K562 (cell line): ENCODE data around the gene KIAA0825. TPM values are rescaled to one million over a fixed set of nuclear protein-coding genes. Genes with fewer than 3 reads are reported as not detected.

Experiments
- ATAC-seq: fragments of 200-7000 bp; cut with Tn5 transposase; 3 replicates; pipeline ENCODE4 v1.9.1; 2020; ENCODE audit warnings: moderate library complexity
- BruUV-seq: library from RNA; stranded (reverse); fragments of 400-500 nt; replicated peaks from 2 replicates; lab custom pipeline; 2021; lab: Mats Ljungman, UMichigan
- CTCF ChIA-PET: fragments of 300-600 bp; formaldehyde crosslinking; extraction: SDS; loops from one replicate; lab custom pipeline; 2021; ENCODE audit warnings: low intra/inter-chr PET ratio; lab: Yijun Ruan, JAX
- POLR2A ChIA-PET: fragments of 300-600, 350-650 bp; sonication (Branson Sonifier 250); formaldehyde crosslinking; extraction: SDS; loops from one replicate; lab custom pipeline; 2021; ENCODE audit warnings: antibody characterized with exemption, inconsistent platforms; lab: Yijun Ruan, JAX
- DNase-seq, 4 experiments: peaks; one replicate each; pipeline versions ENCODE4 v3.0.0 to v3.0.0-alpha.2; 2011 to 2018; ENCODE audit warnings: low spot score in 3 of 4, mixed read lengths in 3 of 4; ENCODE audit errors: extremely low read depth in 1 of 4
- FAIRE-seq: peaks from 2 replicates; lab custom pipeline; 2011; peaks lifted over from hg19 to GRCh38; lab: Jason Lieb, UNC
- H2AFZ ChIP-seq: 2 replicates; pipeline ENCODE4 v1.6.0; 2011; ENCODE audit warnings: low read depth, low read length, control low read depth, inconsistent platforms
- H3K27ac ChIP-seq: fragments of 200-600 bp; 3 replicates; pipeline ENCODE4 v1.8.0; 2011; ENCODE audit warnings: low read depth, mild to moderate bottlenecking, control low read depth, inconsistent platforms, low read length, moderate library complexity, mixed read lengths; ENCODE audit errors: extremely low read depth
- H3K27me3 ChIP-seq, 2 experiments: fragments of 300-600 bp in 1 of 2; 2 replicates in 1 of 2; 3 replicates in 1 of 2; pipeline versions ENCODE4 v1.6.0 to v1.8.0; 2011; ENCODE audit warnings: inconsistent platforms in 2 of 2, low read length in 2 of 2, mild to moderate bottlenecking in 1 of 2, mixed read lengths in 1 of 2, moderate library complexity in 1 of 2; ENCODE audit not compliant: control insufficient read depth in 2 of 2, insufficient read depth in 2 of 2
- H3K36me3 ChIP-seq: fragments of 300-600 bp; 3 replicates; pipeline ENCODE4 v1.8.0; 2011; ENCODE audit warnings: mild to moderate bottlenecking, low read length, inconsistent platforms; ENCODE audit not compliant: control insufficient read depth, insufficient read depth
- H3K4me1 ChIP-seq, 2 experiments: fragments of 200-600 bp in 1 of 2; replicated peaks in 1 of 2; 2 replicates in 1 of 2; 3 replicates in 1 of 2; pipeline versions ENCODE4 v1.5.1 to v1.8.0; 2011; ENCODE audit warnings: inconsistent platforms in 2 of 2, low read length in 2 of 2, mild to moderate bottlenecking in 1 of 2, mixed read lengths in 1 of 2, moderate library complexity in 1 of 2; ENCODE audit not compliant: control insufficient read depth in 2 of 2, insufficient read depth in 2 of 2
- H3K4me2 ChIP-seq: 2 replicates; pipeline ENCODE4 v1.6.1; 2011; ENCODE audit warnings: low read length, control low read depth, inconsistent platforms, mixed read lengths; ENCODE audit not compliant: insufficient read depth
- H3K4me3 ChIP-seq: fragments of 200-600 bp; sonication (generic), shearing (Covaris generic); 2 replicates; pipeline ENCODE4 v1.5.1; 2016; ENCODE audit warnings: control low read depth, inconsistent platforms
- H3K79me2 ChIP-seq: fragments of 200-600 bp; 3 replicates; pipeline ENCODE4 v1.8.0; 2011; ENCODE audit warnings: low read length, inconsistent platforms; ENCODE audit not compliant: control insufficient read depth, insufficient read depth
- H3K9ac ChIP-seq, 2 experiments: 2 replicates each; pipeline versions ENCODE4 v1.6.0 to v1.6.1; 2011; ENCODE audit warnings: low read depth in 2 of 2, low read length in 2 of 2, control low read depth in 1 of 2, inconsistent platforms in 1 of 2, mild to moderate bottlenecking in 1 of 2, mixed read lengths in 1 of 2; ENCODE audit not compliant: insufficient read depth in 1 of 2
- H3K9me1 ChIP-seq: one replicate; pipeline ENCODE4 v1.6.0; 2011; ENCODE audit warnings: inconsistent platforms, mild to moderate bottlenecking, low read length, moderate library complexity; ENCODE audit not compliant: control insufficient read depth, insufficient read depth
- H3K9me3 ChIP-seq: replicated peaks from 2 replicates; pipeline ENCODE4 v1.5.1; 2011; ENCODE audit warnings: low read depth, low read length, inconsistent platforms; ENCODE audit not compliant: control insufficient read depth, insufficient read depth
- H4K20me1 ChIP-seq: replicated peaks from 2 replicates; pipeline ENCODE4 v1.6.1; 2011; ENCODE audit warnings: low read length, inconsistent platforms, mixed read lengths; ENCODE audit not compliant: control insufficient read depth, insufficient read depth
- ASH1L ChIP-seq: fragments of 450-650 bp; IDR thresholded peaks from 2 replicates; pipeline ENCODE4 v1.6.1; 2018; ENCODE audit warnings: borderline replicate concordance, mild to moderate bottlenecking, low read depth; ENCODE audit not compliant: partially characterized antibody
- CREB1 ChIP-seq, 2 experiments: sonication (generic) in 1 of 2; formaldehyde crosslinking in 1 of 2; IDR thresholded peaks; 2 replicates each; pipeline versions ENCODE4 v1.6.1 to v1.8.0; 2012 to 2022; ENCODE audit warnings: inconsistent platforms in 1 of 2, mild to moderate bottlenecking in 1 of 2, missing genetic modification reagents in 1 of 2, moderate library complexity in 1 of 2
- FOXJ2 ChIP-seq: fragments of 200-800 bp; sonication (Bioruptor generic); IDR thresholded peaks from 2 replicates; pipeline ENCODE4 v1.6.1; 2016; ENCODE audit warnings: missing genetic modification characterization, missing compliant biosample characterization
- FOXJ3 ChIP-seq: sonication (generic); formaldehyde crosslinking; IDR thresholded peaks from 2 replicates; pipeline ENCODE4 v1.4.0; 2020; ENCODE audit warnings: mild to moderate bottlenecking, missing genetic modification reagents
- GTF2F1 ChIP-seq: IDR thresholded peaks from 2 replicates; pipeline ENCODE4 v1.6.1; 2011; ENCODE audit warnings: low read depth, low read length, improper control_type of control experiment
- HNRNPLL ChIP-seq: fragments of 200-400 bp; formaldehyde crosslinking; IDR thresholded peaks from 2 replicates; pipeline ENCODE4 v1.6.1; 2017; ENCODE audit warnings: low read length, low read depth, mild to moderate bottlenecking; ENCODE audit not compliant: poor library complexity, severe bottlenecking
- PKNOX1 ChIP-seq: fragments of 450-650 bp; IDR thresholded peaks from 2 replicates; pipeline ENCODE4 v1.6.1; 2016
- PTTG1 ChIP-seq: fragments of 450-650 bp; IDR thresholded peaks from 2 replicates; pipeline ENCODE4 v1.6.1; 2016; ENCODE audit warnings: low read depth, mild to moderate bottlenecking, missing genetic modification characterization, missing compliant biosample characterization
- RBBP5 ChIP-seq: fragments of 200-600 bp; sonication (generic); IDR thresholded peaks from 2 replicates; pipeline ENCODE4 v1.6.1; 2012; ENCODE audit warnings: borderline replicate concordance, mild to moderate bottlenecking, low read length, control low read depth, inconsistent platforms; ENCODE audit not compliant: insufficient read depth, poor library complexity, severe bottlenecking
- SOX6 ChIP-seq: fragments of 450-650 bp; IDR thresholded peaks from 2 replicates; pipeline ENCODE4 v1.6.1; 2014; ENCODE audit warnings: mild to moderate bottlenecking
- WGBS: fragments of 100-300 bp; shearing (Covaris generic); methylation state at CpG from one replicate; pipeline ENCODE4 v1.1.6; 2016; ENCODE audit warnings: low coverage, mixed read lengths; ENCODE audit not compliant: insufficient coverage; ENCODE audit errors: missing lambda C conversion rate; 5-methylcytosine and 5-hydroxymethylcytosine counted together
- in situ Hi-C: fragments of 300-500 bp; cut with MboI; formaldehyde crosslinking; loops from 4 replicates; pipeline ENCODE4 v1.15.0; 2018; ENCODE audit warnings: inconsistent platforms, mixed read lengths
- intact Hi-C: fragments of 100-400 bp; cut with micrococcal nuclease; formaldehyde crosslinking; loops from 2 replicates; pipeline ENCODE4 v1.14.2; 2022
- polyA plus RNA-seq, 8 experiments: library from polyadenylated mRNA; depleted of rRNA in 4 of 8; stranded (reverse) in 5 of 8; unstranded in 3 of 8; fragments of >200 nt; fragmentation: Nextera tagmentation in 2 of 8; fragmentation: Illumina TruSeq in 1 of 8; extraction: Ambion mirVana in 2 of 8; extraction: Trizol in 1 of 8; gene quantifications; 2 replicates each; pipeline versions ENCODE4 v1.2.1 to v1.2.3, GENCODE V29; 2011 to 2014; ENCODE audit warnings: inconsistent platforms in 1 of 8, missing spikeins in 1 of 8
- total RNA-seq, 7 experiments: library from RNA; depleted of rRNA in 6 of 7; stranded (reverse); fragments of >200 nt in 6 of 7; fragmentation: Illumina TruSeq in 2 of 7; extraction: Trizol in 2 of 7; gene quantifications; 2 replicates each; pipeline versions ENCODE4 v1.2.1 to v1.2.3, GENCODE V29; 2011 to 2021; ENCODE audit warnings: low replicate concordance in 1 of 7

Gene KIAA0825
- total and polyA plus RNA-seq, 9 of the 15 experiments (the other 6 are each of a cell fraction or from before 2014, with no cell fraction given): 0.05 to 0.36 (median 0.16) TPM; not detected in 1

- in situ Hi-C loops: no loop called here
- Histone ChIP-seq H3K4me2 (no peak overlapping the region), H3K27ac (no peak overlapping the region)
Measured at GRCh38 chr5:94228791-94229190, 389.6 kb downstream of the KIAA0825 start.

GRCh38 chr5:94223235-94223634, 395.2 kb downstream of the KIAA0825 start:
- in situ Hi-C loops (no loop called here), intact Hi-C loops (no loop called here)
- no peak overlapping the region for H3K9ac ChIP-seq
- no peak overlapping the region for H3K27ac ChIP-seq
- no peaks in the 10 kb centered on the region for H3K9me1 ChIP-seq
- DNase-seq: no peak
- FAIRE-seq: no peak
- no peaks in the 10 kb centered on the region for H3K27me3 ChIP-seq
- ChIA-PET CTCF (no interaction called here), POLR2A (no interaction called here)
- TF ChIP-seq PTTG1 (tag): no peak
- no peak for TF ChIP-seq GTF2F1
- no peak for TF ChIP-seq FOXJ3 (CRISPR knock-in tag)
- no peak for TF ChIP-seq PKNOX1
- TF ChIP-seq FOXJ2 (tag): no peak
- TF ChIP-seq SOX6: no peak
- no peak for TF ChIP-seq HNRNPLL
- no peak for TF ChIP-seq CREB1 (IDR thresholded peaks at IDR 0.05)
- no peak for TF ChIP-seq CREB1 (CRISPR knock-in tag; IDR thresholded peaks at IDR 0.05)
- no peaks in the 10 kb centered on the region for H3K9me3 ChIP-seq
- H3K4me2 ChIP-seq: no peak overlapping the region
- ATAC-seq: no peak
- no peaks in the 10 kb centered on the region for H4K20me1 ChIP-seq
- no peak overlapping the region for H3K4me3 ChIP-seq
- no peaks in the 10 kb centered on the region for H3K79me2 ChIP-seq
- H3K36me3 ChIP-seq: no peaks in the 10 kb centered on the region
- H3K4me1 ChIP-seq: no peaks in the 10 kb centered on the region
- no TSS peak for BruUV-seq
- 0% methylated on average over 2 of the region's 2 CpGs for WGBS
- no peak overlapping the region for H2AFZ ChIP-seq

More at GRCh38 chr5:94228791-94229190, 389.6 kb downstream of the KIAA0825 start:
- Histone ChIP-seq H3K9ac (no peak overlapping the region), H3K4me3 (no peak overlapping the region), H4K20me1 (no peaks in the 10 kb centered on the region), H3K9me1 (no peaks in the 10 kb centered on the region), H3K4me1 (no peaks in the 10 kb centered on the region), H3K36me3 (no peaks in the 10 kb centered on the region), H3K79me2 (no peaks in the 10 kb centered on the region), H3K27me3 (no peaks in the 10 kb centered on the region), H2AFZ (no peak overlapping the region), H3K9me3 (no peaks in the 10 kb centered on the region)
- ChIA-PET POLR2A (no interaction called here), CTCF (no interaction called here)
- no TSS peak for BruUV-seq
- ATAC-seq (no peak), DNase-seq (no peak), FAIRE-seq (no peak)
- intact Hi-C loops: no loop called here
- TF ChIP-seq ASH1L (no peak), RBBP5 (no peak)
